Retinal pigment epithelial cell (primary cell): ENCODE results near the gene ATP9B.
A peak's percentile ranks its signal among the peaks of the same experiment; 100 is the strongest.

Experiments
- DNase-seq: peaks from one replicate; pipeline ENCODE4 v3.0.0-alpha.2; 2010; ENCODE audit warnings: low read depth
- H3K4me3 ChIP-seq: 2 replicates; pipeline ENCODE4 v1.5.1; 2011; ENCODE audit warnings: mild to moderate bottlenecking, low read length, control low read depth, moderate library complexity
- CTCF ChIP-seq: conservative IDR thresholded peaks from 2 replicates; pipeline ENCODE4 v1.5.1; 2011; ENCODE audit warnings: low read depth, low read length, control low read depth, inconsistent platforms

Gene ATP9B

GRCh38 chr18:79379931-79380815, 311.0 kb downstream of the ATP9B start:
- DNase-seq = no peak
- H3K4me3 ChIP-seq = no peak overlapping the region
- no peak for TF ChIP-seq CTCF

- DNase-seq = no peak
- H3K4me3 ChIP-seq = no peak overlapping the region
- TF ChIP-seq CTCF = peak; percentile 83
Measured at GRCh38 chr18:79380816-79381806, 311.9 kb downstream of the ATP9B start.

- H3K4me3 ChIP-seq = no peak overlapping the region
- no peak for TF ChIP-seq CTCF
- DNase-seq = no peak
Measured at GRCh38 chr18:79381811-79382311, 312.7 kb downstream of the ATP9B start.

- TF ChIP-seq CTCF = no peak
- no peak for DNase-seq
Measured at GRCh38 chr18:79382681-79383387, 313.6 kb downstream of the ATP9B start.

GRCh38 chr18:79383388-79384056, 314.3 kb downstream of the ATP9B start:
- no peak for DNase-seq
- H3K4me3 ChIP-seq = no peak overlapping the region
- no peak for TF ChIP-seq CTCF

More at GRCh38 chr18:79382681-79383387, 313.6 kb downstream of the ATP9B start:
- no peak overlapping the region for H3K4me3 ChIP-seq

GRCh38 chr18:79384151-79384807, 315.1 kb downstream of the ATP9B start:
- DNase-seq = no peak
- no peak for TF ChIP-seq CTCF
- no peak overlapping the region for H3K4me3 ChIP-seq
